H9 (cell line): ENCODE measurements around the gene MTFP1. TPM values are rescaled to one million over a fixed set of nuclear protein-coding genes. Genes with fewer than 3 reads are reported as not detected.

Experiments used
- DNase-seq: peaks from one replicate; pipeline ENCODE4 v3.0.0-alpha.2; 2017
- H2AFZ ChIP-seq: one replicate; pipeline ENCODE4 v1.6.1; 2013; ENCODE audit warnings: mild to moderate bottlenecking, low read length, control low read depth, moderate library complexity
- H2AK5ac ChIP-seq: 2 replicates; pipeline ENCODE4 v1.6.1; 2013; ENCODE audit warnings: low read length, control low read depth, mixed read lengths; ENCODE audit not compliant: insufficient read length
- H2BK120ac ChIP-seq: one replicate; pipeline ENCODE4 v1.6.1; 2013; ENCODE audit warnings: low read depth, mild to moderate bottlenecking, low read length, control low read depth, inconsistent platforms; ENCODE audit not compliant: poor library complexity, severe bottlenecking
- H2BK12ac ChIP-seq: 2 replicates; pipeline ENCODE4 v1.6.1; 2013; ENCODE audit warnings: low read length, control low read depth, mixed read lengths, low read depth; ENCODE audit not compliant: insufficient read length
- H2BK15ac ChIP-seq: 2 replicates; pipeline ENCODE4 v1.6.1; 2013; ENCODE audit warnings: low read depth, low read length, control low read depth
- H2BK20ac ChIP-seq: one replicate; pipeline ENCODE4 v1.6.1; 2013; ENCODE audit warnings: low read depth, mild to moderate bottlenecking, low read length, control low read depth, inconsistent platforms; ENCODE audit not compliant: poor library complexity, severe bottlenecking
- H2BK5ac ChIP-seq: 2 replicates; pipeline ENCODE4 v1.6.1; 2013; ENCODE audit warnings: low read length, control low read depth, mixed read lengths; ENCODE audit not compliant: insufficient read length
- H3K14ac ChIP-seq: 2 replicates; pipeline ENCODE4 v1.6.1; 2013; ENCODE audit warnings: low read length, control low read depth; ENCODE audit not compliant: insufficient read depth
- H3K18ac ChIP-seq: 2 replicates; pipeline ENCODE4 v1.6.1; 2013; ENCODE audit warnings: low read depth, mild to moderate bottlenecking, mixed read lengths, low read length, control low read depth; ENCODE audit not compliant: insufficient read length
- H3K23ac ChIP-seq: 2 replicates; pipeline ENCODE4 v1.6.1; 2013; ENCODE audit warnings: low read length, control low read depth, mixed read lengths, low read depth; ENCODE audit not compliant: insufficient read length
- H3K23me2 ChIP-seq: 2 replicates; pipeline ENCODE4 v1.6.1; 2013; ENCODE audit warnings: low read depth, mild to moderate bottlenecking, mixed read lengths, low read length, control low read depth; ENCODE audit not compliant: insufficient read length, poor library complexity, severe bottlenecking
- H3K27ac ChIP-seq: 2 replicates; pipeline ENCODE4 v1.5.1; 2013; ENCODE audit warnings: low read length, control low read depth, mixed read lengths, low read depth; ENCODE audit not compliant: insufficient read length
- H3K27me3 ChIP-seq: 2 replicates; pipeline ENCODE4 v1.6.1; 2013; ENCODE audit warnings: low read length, control low read depth, inconsistent platforms; ENCODE audit not compliant: insufficient read depth
- H3K4ac ChIP-seq: 2 replicates; pipeline ENCODE4 v1.6.1; 2013; ENCODE audit warnings: low read depth, mild to moderate bottlenecking, control low read depth, inconsistent platforms, low read length, moderate library complexity
- H3K4me1 ChIP-seq: 2 replicates; pipeline ENCODE4 v1.6.1; 2013; ENCODE audit warnings: low read length, control low read depth, inconsistent platforms; ENCODE audit not compliant: insufficient read depth
- H3K4me2 ChIP-seq: 2 replicates; pipeline ENCODE4 v1.6.1; 2013; ENCODE audit warnings: low read length, control low read depth, mixed read lengths; ENCODE audit not compliant: insufficient read length, insufficient read depth
- H3K56ac ChIP-seq: 2 replicates; pipeline ENCODE4 v1.6.1; 2013; ENCODE audit warnings: low read depth, mild to moderate bottlenecking, mixed read lengths, low read length, control low read depth; ENCODE audit not compliant: insufficient read length
- H3K79me1 ChIP-seq: 2 replicates; pipeline ENCODE4 v1.6.1; 2013; ENCODE audit warnings: low read depth, mild to moderate bottlenecking, moderate library complexity, low read length, control low read depth, inconsistent platforms; ENCODE audit not compliant: insufficient read depth, poor library complexity, severe bottlenecking
- H3K79me2 ChIP-seq: 2 replicates; pipeline ENCODE4 v1.6.1; 2013; ENCODE audit warnings: low read length, control low read depth, inconsistent platforms; ENCODE audit not compliant: insufficient read depth
- H3K9ac ChIP-seq: 2 replicates; pipeline ENCODE4 v1.6.1; 2013; ENCODE audit warnings: low read length, control low read depth, mixed read lengths; ENCODE audit not compliant: insufficient read length; ENCODE audit errors: extremely low read depth
- H3K9me3 ChIP-seq: one replicate; pipeline ENCODE4 v1.6.1; 2013; ENCODE audit warnings: low read depth, low read length, inconsistent platforms; ENCODE audit not compliant: control insufficient read depth
- H3T11ph ChIP-seq: one replicate; pipeline ENCODE4 v1.6.1; 2013; ENCODE audit warnings: mild to moderate bottlenecking, low read length, control low read depth, inconsistent platforms
- H4K20me1 ChIP-seq: one replicate; pipeline ENCODE4 v1.6.1; 2013; ENCODE audit not compliant: control insufficient read depth, insufficient read length, insufficient read depth
- H4K5ac ChIP-seq: 2 replicates; pipeline ENCODE4 v1.6.1; 2013; ENCODE audit warnings: low read depth, mild to moderate bottlenecking, mixed read lengths, low read length, control low read depth; ENCODE audit not compliant: insufficient read length
- H4K8ac ChIP-seq: replicated peaks from 2 replicates; pipeline ENCODE4 v1.6.1; 2013; ENCODE audit warnings: low read length, control low read depth, mixed read lengths, low read depth; ENCODE audit not compliant: insufficient read length
- H4K91ac ChIP-seq: 2 replicates; pipeline ENCODE4 v1.6.1; 2013; ENCODE audit warnings: low read depth, mild to moderate bottlenecking, moderate library complexity, mixed read lengths, low read length, control low read depth; ENCODE audit not compliant: insufficient read length
- H3K27ac Mint-ChIP-seq, 3 experiments: 2 replicates in 2 of 3; 3 replicates in 1 of 3; pipeline ENCODE4 v1.8.0; 2020 to 2021; ENCODE audit warnings: mixed read lengths in 3 of 3, mild to moderate bottlenecking in 1 of 3, moderate library complexity in 1 of 3
- H3K27me3 Mint-ChIP-seq: 2 replicates; pipeline ENCODE4 v1.8.0; 2021; ENCODE audit warnings: low read depth, mild to moderate bottlenecking, moderate library complexity, mixed read lengths
- H3K36me3 Mint-ChIP-seq, 3 experiments: 2 replicates in 2 of 3; 3 replicates in 1 of 3; pipeline ENCODE4 v1.8.0; 2020 to 2021; ENCODE audit warnings: low read depth in 3 of 3, mixed read lengths in 3 of 3; ENCODE audit not compliant: insufficient read depth in 1 of 3
- H3K4me1 Mint-ChIP-seq, 2 experiments: 2 replicates each; pipeline ENCODE4 v1.8.0; 2020; ENCODE audit warnings: mixed read lengths in 2 of 2
- H3K4me3 Mint-ChIP-seq, 2 experiments: 2 replicates in 1 of 2; 3 replicates in 1 of 2; pipeline ENCODE4 v1.8.0; 2020 to 2021; ENCODE audit warnings: mild to moderate bottlenecking in 2 of 2, mixed read lengths in 2 of 2, moderate library complexity in 1 of 2
- H3K9me3 Mint-ChIP-seq, 2 experiments: 2 replicates in 1 of 2; 3 replicates in 1 of 2; pipeline ENCODE4 v1.8.0; 2020; ENCODE audit warnings: mild to moderate bottlenecking in 2 of 2, mixed read lengths in 2 of 2, moderate library complexity in 1 of 2
- WGBS: extraction: QIAGEN DNeasy Blood & Tissue Kit; methylation state at CpG from one replicate; pipeline ENCODE4 v1.1.7; 2013; ENCODE audit warnings: missing lambda C conversion rate, low lambda C conversion rate, mixed read lengths; ENCODE audit not compliant: insufficient read length; ENCODE audit errors: extremely low coverage; 5-methylcytosine and 5-hydroxymethylcytosine counted together
- total RNA-seq: library from RNA; stranded (reverse); gene quantifications from 2 replicates; pipeline ENCODE4 v1.2.1, GENCODE V29; 2021
- TF ChIP-seq, protein P1 (sequence below): fragments of 200-600 bp; sonication (generic); conservative IDR thresholded peaks from 3 replicates; pipeline ENCODE4 v1.8.0; 2021; ENCODE audit warnings: antibody characterized with exemption, mild to moderate bottlenecking

MTFP1 gene
- total RNA-seq, 1 experiment from 2014 or later, result 46.8 TPM

DNA sequence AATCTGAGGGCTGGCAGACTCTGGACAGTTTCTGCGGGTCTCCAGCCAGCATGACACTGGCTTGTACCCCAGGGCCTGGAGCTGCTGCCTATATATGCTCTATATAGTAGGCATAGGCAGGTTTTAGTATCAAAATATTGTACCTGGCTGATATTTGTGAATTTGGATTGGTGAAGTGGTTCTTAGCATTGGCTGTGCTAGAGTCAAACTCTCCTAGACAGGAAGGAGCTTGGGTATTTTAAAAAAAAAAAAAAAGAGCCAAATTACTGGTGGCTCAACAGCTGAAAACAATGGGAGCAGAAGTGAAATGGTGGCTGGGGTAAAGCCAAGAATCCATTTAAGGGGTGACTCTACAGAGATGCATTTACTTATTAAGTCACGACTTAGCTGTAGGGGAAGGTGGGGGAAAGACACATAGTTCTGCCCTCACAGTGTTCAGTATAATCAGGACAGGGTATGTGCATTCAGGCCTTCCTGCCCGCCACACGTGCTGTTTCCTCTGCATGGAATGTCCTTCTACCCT lies 11.0 kb upstream of the MTFP1 start:
- Histone ChIP-seq H3K4me2 (no peak overlapping the region), H4K20me1 (no peaks in the 10 kb centered on the region), H3T11ph (no peak overlapping the region), H2BK20ac (no peak overlapping the region), H4K91ac (no peak overlapping the region), H3K27me3 (no peaks in the 10 kb centered on the region), H3K79me1 (no peaks in the 10 kb centered on the region), H3K23me2 (no peaks in the 10 kb centered on the region), H2AK5ac (no peak overlapping the region), H3K14ac (no peak overlapping the region), H4K5ac (no peak overlapping the region), H3K4ac (no peak overlapping the region), H3K9ac (peak overlapping the region; percentile 35), H2BK5ac (no peak overlapping the region), H3K23ac (no peak overlapping the region), H4K8ac (no peak overlapping the region), H3K18ac (no peak overlapping the region), H2BK15ac (no peak overlapping the region), H3K4me1 (no peaks in the 10 kb centered on the region), H3K9me3 (no peaks in the 10 kb centered on the region), H3K56ac (no peak overlapping the region), H2BK12ac (no peak overlapping the region), H2AFZ (no peak overlapping the region), H2BK120ac (no peak overlapping the region), H3K79me2 (no peaks in the 10 kb centered on the region), H3K27ac (no peak overlapping the region)
- DNase-seq, result no peak
- Mint-ChIP-seq H3K9me3 (no peaks in the 10 kb centered on the region), H3K36me3 (peaks cover 13 to 68% (median 51%) of the 10 kb centered on the region in 3 experiments), H3K4me3 (no peak overlapping the region), H3K27me3 (no peaks in the 10 kb centered on the region), H3K4me1 (peaks cover 0 to 5% of the 10 kb centered on the region in 2 experiments; a peak in 1 of 4 replicates), H3K27ac (peak overlapping the region in 1 of 3 experiments; percentile 81; a peak in 2 of 7 replicates)
- no CpG with 5 or more reads among the region's 4 CpGs for WGBS
- TF ChIP-seq, protein P1, sequence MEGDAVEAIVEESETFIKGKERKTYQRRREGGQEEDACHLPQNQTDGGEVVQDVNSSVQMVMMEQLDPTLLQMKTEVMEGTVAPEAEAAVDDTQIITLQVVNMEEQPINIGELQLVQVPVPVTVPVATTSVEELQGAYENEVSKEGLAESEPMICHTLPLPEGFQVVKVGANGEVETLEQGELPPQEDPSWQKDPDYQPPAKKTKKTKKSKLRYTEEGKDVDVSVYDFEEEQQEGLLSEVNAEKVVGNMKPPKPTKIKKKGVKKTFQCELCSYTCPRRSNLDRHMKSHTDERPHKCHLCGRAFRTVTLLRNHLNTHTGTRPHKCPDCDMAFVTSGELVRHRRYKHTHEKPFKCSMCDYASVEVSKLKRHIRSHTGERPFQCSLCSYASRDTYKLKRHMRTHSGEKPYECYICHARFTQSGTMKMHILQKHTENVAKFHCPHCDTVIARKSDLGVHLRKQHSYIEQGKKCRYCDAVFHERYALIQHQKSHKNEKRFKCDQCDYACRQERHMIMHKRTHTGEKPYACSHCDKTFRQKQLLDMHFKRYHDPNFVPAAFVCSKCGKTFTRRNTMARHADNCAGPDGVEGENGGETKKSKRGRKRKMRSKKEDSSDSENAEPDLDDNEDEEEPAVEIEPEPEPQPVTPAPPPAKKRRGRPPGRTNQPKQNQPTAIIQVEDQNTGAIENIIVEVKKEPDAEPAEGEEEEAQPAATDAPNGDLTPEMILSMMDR, result no peak
